Keratinocyte (primary cell): ENCODE results near the gene THG1L. TPM values are rescaled to one million over a fixed set of nuclear protein-coding genes. Genes with fewer than 3 reads are reported as not detected.

Experiments
- DNase-seq: peaks from one replicate; pipeline ENCODE4 v3.0.0-alpha.2; 2011; ENCODE audit warnings: low read depth, missing footprints, low spot score
- FAIRE-seq: peaks from 2 replicates; lab custom pipeline; 2011; peaks lifted over from hg19 to GRCh38; lab: Jason Lieb, UNC
- H2AFZ ChIP-seq: 2 replicates; pipeline ENCODE4 v1.6.0; 2012; ENCODE audit warnings: low read length, control low read depth, inconsistent platforms; ENCODE audit not compliant: control insufficient read depth
- H3K27ac ChIP-seq: 2 replicates; pipeline ENCODE4 v1.5.1; 2011; ENCODE audit warnings: low read length; ENCODE audit not compliant: control insufficient read depth, insufficient read depth
- H3K27me3 ChIP-seq: 3 replicates; pipeline ENCODE4 v1.6.0; 2011; ENCODE audit warnings: low read length; ENCODE audit not compliant: control insufficient read depth, insufficient read depth; ENCODE audit errors: extremely low read depth
- H3K36me3 ChIP-seq, 2 experiments: 2 replicates in 1 of 2; 3 replicates in 1 of 2; pipeline ENCODE4 v1.5.1; 2011; ENCODE audit warnings: low read length in 2 of 2, mild to moderate bottlenecking in 1 of 2; ENCODE audit not compliant: control insufficient read depth in 2 of 2, insufficient read depth in 2 of 2; ENCODE audit errors: extremely low read depth in 1 of 2
- H3K4me1 ChIP-seq: 3 replicates; pipeline ENCODE4 v1.5.1; 2011; ENCODE audit warnings: low read length; ENCODE audit not compliant: control insufficient read depth, insufficient read depth; ENCODE audit errors: extremely low read depth
- H3K4me2 ChIP-seq: 3 replicates; pipeline ENCODE4 v1.6.0; 2011; ENCODE audit warnings: low read depth, low read length; ENCODE audit not compliant: control insufficient read depth, insufficient read depth; ENCODE audit errors: extremely low read depth
- H3K4me3 ChIP-seq, 3 experiments: fragments of 200-600 bp in 1 of 3; sonication (generic) in 1 of 3; 2 replicates in 2 of 3; 3 replicates in 1 of 3; pipeline ENCODE4 v1.5.1; 2011 to 2016; ENCODE audit warnings: low read length in 3 of 3, mild to moderate bottlenecking in 3 of 3, control low read depth in 2 of 3, inconsistent platforms in 1 of 3, low read depth in 1 of 3, mixed read lengths in 1 of 3, mixed run types in 1 of 3, moderate library complexity in 1 of 3; ENCODE audit not compliant: control insufficient read depth in 2 of 3, insufficient read depth in 2 of 3; ENCODE audit errors: extremely low read depth in 1 of 3
- H3K79me2 ChIP-seq: 2 replicates; pipeline ENCODE4 v1.6.0; 2012; ENCODE audit warnings: low read length; ENCODE audit not compliant: control insufficient read depth, insufficient read depth
- H3K9ac ChIP-seq: 3 replicates; pipeline ENCODE4 v1.6.0; 2011; ENCODE audit warnings: low read length; ENCODE audit not compliant: control insufficient read depth, insufficient read depth; ENCODE audit errors: extremely low read depth
- H3K9me1 ChIP-seq: 3 replicates; pipeline ENCODE4 v1.6.0; 2011; ENCODE audit warnings: low read length; ENCODE audit not compliant: control insufficient read depth, insufficient read depth; ENCODE audit errors: extremely low read depth
- H3K9me3 ChIP-seq: 2 replicates; pipeline ENCODE4 v1.5.1; 2012; ENCODE audit warnings: low read depth, low read length; ENCODE audit not compliant: control insufficient read depth
- H4K20me1 ChIP-seq: 3 replicates; pipeline ENCODE4 v1.6.0; 2011; ENCODE audit warnings: low read length; ENCODE audit not compliant: control insufficient read depth, insufficient read depth; ENCODE audit errors: extremely low read depth
- EZH2 ChIP-seq: IDR thresholded peaks from one replicate; pipeline ENCODE4 v1.6.1; 2012; ENCODE audit warnings: inconsistent platforms, mild to moderate bottlenecking, low read length, moderate library complexity
- dilution Hi-C: fragments of 300-500 bp; cut with MboI; formaldehyde crosslinking; loops from one replicate; pipeline ENCODE4 v1.7.0; 2020; ENCODE audit warnings: low sequenced_read_pairs; ENCODE audit not compliant: extremely low pct_ligation_motif_present
- polyA plus RNA-seq, 5 experiments: library from polyadenylated mRNA; depleted of rRNA in 3 of 5; stranded (reverse) in 3 of 5; stranded (forward) in 1 of 5; unstranded in 1 of 5; fragments of >200 nt; gene quantifications; 1 replicate in 1 of 5; 2 replicates in 3 of 5; 3 replicates in 1 of 5; pipeline versions ENCODE4 v1.2.1 to v1.2.3, GENCODE V29; 2011 to 2012; ENCODE audit warnings: missing spikeins in 2 of 5, low read depth in 1 of 5, low replicate concordance in 1 of 5
- TF ChIP-seq, protein P1 (sequence below), 3 experiments: IDR thresholded peaks in 1 of 3; conservative IDR thresholded peaks in 1 of 3; optimal IDR thresholded peaks in 1 of 3; 2 replicates in 2 of 3; 3 replicates in 1 of 3; pipeline versions ENCODE3 to v1.5.1; 2011; ENCODE audit warnings: low read length in 3 of 3, mild to moderate bottlenecking in 3 of 3, moderate library complexity in 2 of 3, control low read depth in 1 of 3, inconsistent platforms in 1 of 3; ENCODE audit not compliant: insufficient read depth in 2 of 3; ENCODE audit errors: extremely low read depth in 1 of 3

The THG1L gene
- polyA plus RNA-seq, 1 donor (not counting 4 experiments of a cell fraction or from before 2014, with no cell fraction given): 23.4 TPM

DNA sequence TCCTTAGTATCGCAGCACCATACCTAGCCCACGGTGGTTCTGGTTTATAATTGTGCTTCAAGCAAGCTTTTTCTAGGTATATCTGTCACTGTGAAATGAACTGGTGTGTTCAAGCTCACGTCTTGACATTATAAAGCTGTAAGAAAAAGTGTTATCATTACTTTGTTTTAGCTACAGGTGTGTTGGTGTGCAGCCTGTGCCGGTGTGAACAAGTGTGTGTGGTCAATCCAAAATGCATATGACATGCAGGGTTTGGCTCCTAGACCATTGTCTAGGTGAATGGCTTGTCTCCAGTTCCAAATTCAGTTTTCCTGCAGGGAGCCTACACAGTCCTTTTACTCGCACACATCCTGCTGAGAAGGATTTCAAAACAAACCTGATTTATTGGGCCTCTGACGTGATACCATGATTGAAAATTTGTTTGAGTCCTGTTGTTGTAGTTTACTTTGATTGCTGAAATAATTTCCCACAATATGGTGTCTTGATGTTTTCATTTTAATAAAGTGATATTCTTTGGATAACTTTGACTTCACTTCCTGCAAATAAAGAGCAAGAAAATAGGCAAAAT, 16.0 kb downstream of the THG1L start:
- H2AFZ ChIP-seq: no peak overlapping the region
- dilution Hi-C loops: no loop called here
- peaks cover 6% of the 10 kb centered on the region for H3K79me2 ChIP-seq
- H3K9me1 ChIP-seq: no peaks in the 10 kb centered on the region
- no peak for DNase-seq
- peaks cover 14% of the 10 kb centered on the region for H3K4me1 ChIP-seq
- no peaks in the 10 kb centered on the region for H3K27me3 ChIP-seq
- H3K9ac ChIP-seq: no peak overlapping the region
- TF ChIP-seq EZH2: no peak
- TF ChIP-seq, protein P1, sequence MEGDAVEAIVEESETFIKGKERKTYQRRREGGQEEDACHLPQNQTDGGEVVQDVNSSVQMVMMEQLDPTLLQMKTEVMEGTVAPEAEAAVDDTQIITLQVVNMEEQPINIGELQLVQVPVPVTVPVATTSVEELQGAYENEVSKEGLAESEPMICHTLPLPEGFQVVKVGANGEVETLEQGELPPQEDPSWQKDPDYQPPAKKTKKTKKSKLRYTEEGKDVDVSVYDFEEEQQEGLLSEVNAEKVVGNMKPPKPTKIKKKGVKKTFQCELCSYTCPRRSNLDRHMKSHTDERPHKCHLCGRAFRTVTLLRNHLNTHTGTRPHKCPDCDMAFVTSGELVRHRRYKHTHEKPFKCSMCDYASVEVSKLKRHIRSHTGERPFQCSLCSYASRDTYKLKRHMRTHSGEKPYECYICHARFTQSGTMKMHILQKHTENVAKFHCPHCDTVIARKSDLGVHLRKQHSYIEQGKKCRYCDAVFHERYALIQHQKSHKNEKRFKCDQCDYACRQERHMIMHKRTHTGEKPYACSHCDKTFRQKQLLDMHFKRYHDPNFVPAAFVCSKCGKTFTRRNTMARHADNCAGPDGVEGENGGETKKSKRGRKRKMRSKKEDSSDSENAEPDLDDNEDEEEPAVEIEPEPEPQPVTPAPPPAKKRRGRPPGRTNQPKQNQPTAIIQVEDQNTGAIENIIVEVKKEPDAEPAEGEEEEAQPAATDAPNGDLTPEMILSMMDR (optimal IDR thresholded peaks at IDR 0.05 in 1 of 3, IDR thresholded peaks at IDR 0.05 in 1 of 3, conservative IDR thresholded peaks at IDR 0.05 in 1 of 3; ENCODE audit: extremely low read depth in 1 of 3, insufficient read depth in 2 of 3, low read length in 3 of 3): no peak
- H3K4me2 ChIP-seq: no peak overlapping the region
- H3K36me3 ChIP-seq: no peaks in the 10 kb centered on the region
- H3K27ac ChIP-seq: no peak overlapping the region
- H3K4me3 ChIP-seq: no peak overlapping the region
- no peaks in the 10 kb centered on the region for H3K9me3 ChIP-seq
- no peak for FAIRE-seq
- H4K20me1 ChIP-seq: no peaks in the 10 kb centered on the region

GRCh38 chr5:157747766-157748700, 16.8 kb downstream of the THG1L start:
- Histone ChIP-seq H3K79me2 (peaks cover 6% of the 10 kb centered on the region), H3K4me1 (peaks cover 14% of the 10 kb centered on the region), H3K9ac (no peak overlapping the region), H2AFZ (no peak overlapping the region), H3K27me3 (no peaks in the 10 kb centered on the region), H3K4me3 (no peak overlapping the region), H4K20me1 (no peaks in the 10 kb centered on the region), H3K27ac (no peak overlapping the region), H3K36me3 (no peaks in the 10 kb centered on the region), H3K9me1 (no peaks in the 10 kb centered on the region), H3K4me2 (no peak overlapping the region), H3K9me3 (no peaks in the 10 kb centered on the region)
- FAIRE-seq (no peak), DNase-seq (no peak)
- TF ChIP-seq EZH2: no peak
- TF ChIP-seq, protein P1 (optimal IDR thresholded peaks at IDR 0.05 in 1 of 3, IDR thresholded peaks at IDR 0.05 in 1 of 3, conservative IDR thresholded peaks at IDR 0.05 in 1 of 3; ENCODE audit: extremely low read depth in 1 of 3, insufficient read depth in 2 of 3, low read length in 3 of 3): no peak
- dilution Hi-C loops: no loop called here
